K562 (cell line): ENCODE measurements around the gene ITGB3BP. TPM values are rescaled to one million over a fixed set of nuclear protein-coding genes. Genes with fewer than 3 reads are reported as not detected.

ENCODE experiments used
- ADNP ChIP-seq: fragments of 200-800 bp; sonication (Bioruptor generic); IDR thresholded peaks from 2 replicates; pipeline ENCODE4 v1.6.1; 2016; ENCODE audit warnings: missing genetic modification characterization, missing compliant biosample characterization
- ARNT ChIP-seq, 2 experiments: fragments of 450-650 bp; IDR thresholded peaks; 2 replicates each; pipeline ENCODE4 v1.6.1; 2016; ENCODE audit warnings: mild to moderate bottlenecking in 1 of 2
- CEBPZ ChIP-seq: fragments of 150-350 bp; IDR thresholded peaks from 2 replicates; pipeline ENCODE4 v1.6.1; 2014; ENCODE audit warnings: low read depth, mild to moderate bottlenecking, low read length, borderline replicate concordance
- CTBP1 ChIP-seq: fragments of 450-650 bp; IDR thresholded peaks from 2 replicates; pipeline ENCODE4 v1.6.1; 2016; ENCODE audit warnings: borderline replicate concordance
- HDGF ChIP-seq: fragments of 450-650 bp; IDR thresholded peaks from 2 replicates; pipeline ENCODE4 v1.6.1; 2016
- HNRNPH1 ChIP-seq: fragments of 200-400 bp; formaldehyde crosslinking; optimal IDR thresholded peaks from 2 replicates; pipeline ENCODE3; 2017; ENCODE audit warnings: low read depth, mild to moderate bottlenecking, low read length, moderate library complexity
- HNRNPK ChIP-seq: fragments of 200-400 bp; formaldehyde crosslinking; IDR thresholded peaks from one replicate; pipeline ENCODE4 v1.6.1; 2018; ENCODE audit warnings: mild to moderate bottlenecking, low read depth, low read length; ENCODE audit not compliant: poor library complexity, severe bottlenecking
- MTA1 ChIP-seq: fragments of 450-650 bp; IDR thresholded peaks from 2 replicates; pipeline ENCODE4 v1.6.1; 2017; ENCODE audit warnings: borderline replicate concordance
- MYC ChIP-seq, 2 experiments: fragments of 250-450 bp in 1 of 2; sonication (Bioruptor Pico) in 1 of 2; IDR thresholded peaks; 2 replicates each; pipeline versions ENCODE4 v1.5.1 to v1.6.1; 2012 to 2021; ENCODE audit warnings: low read depth in 2 of 2, borderline replicate concordance in 1 of 2, improper control_type of control experiment in 1 of 2, low read length in 1 of 2, mild to moderate bottlenecking in 1 of 2, moderate library complexity in 1 of 2
- NEUROD1 ChIP-seq: fragments of 150-350 bp; IDR thresholded peaks from 2 replicates; pipeline ENCODE4 v1.6.1; 2014; ENCODE audit warnings: borderline replicate concordance, low read length, low read depth; ENCODE audit not compliant: partially characterized antibody
- POLR2B ChIP-seq: fragments of 450-650 bp; IDR thresholded peaks from 2 replicates; pipeline ENCODE4 v1.6.1; 2018; ENCODE audit warnings: low read depth; ENCODE audit not compliant: partially characterized antibody
- SIRT6 ChIP-seq: IDR thresholded peaks from one replicate; pipeline ENCODE4 v1.6.1; 2012; ENCODE audit warnings: low read depth, mild to moderate bottlenecking, control low read depth, inconsistent platforms, low read length, moderate library complexity
- TCF3 ChIP-seq: sonication (generic); formaldehyde crosslinking; IDR thresholded peaks from 2 replicates; pipeline ENCODE4 v1.4.0; 2020; ENCODE audit warnings: mild to moderate bottlenecking, missing genetic modification reagents
- TEAD4 ChIP-seq, 2 experiments: sonication (generic) in 1 of 2; formaldehyde crosslinking in 1 of 2; IDR thresholded peaks; 2 replicates each; pipeline versions ENCODE4 v1.6.1 to v1.8.0; 2012 to 2022; ENCODE audit warnings: borderline replicate concordance in 1 of 2, inconsistent platforms in 1 of 2, low read length in 1 of 2, mild to moderate bottlenecking in 1 of 2, missing genetic modification reagents in 1 of 2
- ZNF143 ChIP-seq: sonication (generic); formaldehyde crosslinking; IDR thresholded peaks from 2 replicates; pipeline ENCODE4 v1.9.0; 2022; ENCODE audit warnings: mild to moderate bottlenecking, missing genetic modification reagents
- ZNF785 ChIP-seq: fragments of 250-450 bp; sonication (Bioruptor Pico); IDR thresholded peaks from 2 replicates; pipeline ENCODE4 v1.4.0; 2020; ENCODE audit warnings: mild to moderate bottlenecking
- ZSCAN32 ChIP-seq: fragments of 450-650 bp; formaldehyde crosslinking; IDR thresholded peaks from 2 replicates; pipeline ENCODE4 v1.4.0; 2020; ENCODE audit warnings: mild to moderate bottlenecking, moderate library complexity
- polyA plus RNA-seq, 8 experiments: library from polyadenylated mRNA; depleted of rRNA in 4 of 8; stranded (reverse) in 5 of 8; unstranded in 3 of 8; fragments of >200 nt; fragmentation: Nextera tagmentation in 2 of 8; fragmentation: Illumina TruSeq in 1 of 8; extraction: Ambion mirVana in 2 of 8; extraction: Trizol in 1 of 8; gene quantifications; 2 replicates each; pipeline versions ENCODE4 v1.2.1 to v1.2.3, GENCODE V29; 2011 to 2014; ENCODE audit warnings: inconsistent platforms in 1 of 8, missing spikeins in 1 of 8
- total RNA-seq, 7 experiments: library from RNA; depleted of rRNA in 6 of 7; stranded (reverse); fragments of >200 nt in 6 of 7; fragmentation: Illumina TruSeq in 2 of 7; extraction: Trizol in 2 of 7; gene quantifications; 2 replicates each; pipeline versions ENCODE4 v1.2.1 to v1.2.3, GENCODE V29; 2011 to 2021; ENCODE audit warnings: low replicate concordance in 1 of 7
- TF ChIP-seq, protein P1 (sequence below): fragments of 250-450 bp; sonication (Bioruptor Pico); IDR thresholded peaks from 2 replicates; pipeline ENCODE4 v1.4.0; 2020

Gene ITGB3BP
- total and polyA plus RNA-seq, 9 of the 15 experiments (the other 6 are each of a cell fraction or from before 2014, with no cell fraction given), result 62.8 to 151 (median 110) TPM

DNA sequence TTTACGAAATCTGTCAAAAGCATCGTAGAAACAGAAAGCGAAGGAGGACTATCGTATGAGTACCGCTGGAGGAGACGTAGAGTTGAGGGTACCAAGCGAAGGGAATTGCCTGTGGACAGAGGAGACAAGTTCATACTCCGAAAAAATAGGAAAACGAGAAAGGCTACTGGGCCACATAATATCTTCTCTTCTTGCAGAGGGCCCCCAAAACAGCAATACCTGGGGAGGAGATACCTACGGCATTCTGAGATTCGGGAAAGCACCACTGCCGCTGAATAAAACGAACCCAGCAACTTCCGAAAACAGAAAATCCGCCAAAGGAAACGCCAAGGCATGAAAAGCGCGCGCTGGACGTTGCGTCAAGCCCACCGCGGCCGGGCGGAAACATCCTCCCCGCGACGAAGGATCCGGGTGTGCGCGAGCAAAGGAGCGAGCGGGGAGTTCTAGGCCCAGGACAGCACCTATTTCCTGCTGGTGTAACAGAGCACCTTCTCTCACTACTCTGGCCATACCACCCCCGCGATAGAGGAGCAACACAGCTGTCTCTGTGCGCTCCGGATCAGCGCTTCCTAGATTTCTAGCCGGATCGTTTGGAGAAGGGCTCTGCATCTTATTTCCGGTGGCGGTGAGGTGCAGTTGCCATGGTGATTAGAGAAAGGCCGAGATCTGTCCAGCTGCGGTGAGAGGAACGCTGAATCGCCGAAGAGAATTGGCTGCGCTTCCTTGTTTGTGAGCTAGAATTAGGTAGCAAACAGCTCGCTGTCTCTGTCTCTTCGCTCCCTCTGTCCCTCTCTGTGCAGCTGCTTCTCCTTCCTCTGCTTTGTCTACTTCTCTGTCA lies at the start of gene ITGB3BP, which contains the start of gene EFCAB7 (continued):
- no peak for TF ChIP-seq CEBPZ
- TF ChIP-seq, protein P1, sequence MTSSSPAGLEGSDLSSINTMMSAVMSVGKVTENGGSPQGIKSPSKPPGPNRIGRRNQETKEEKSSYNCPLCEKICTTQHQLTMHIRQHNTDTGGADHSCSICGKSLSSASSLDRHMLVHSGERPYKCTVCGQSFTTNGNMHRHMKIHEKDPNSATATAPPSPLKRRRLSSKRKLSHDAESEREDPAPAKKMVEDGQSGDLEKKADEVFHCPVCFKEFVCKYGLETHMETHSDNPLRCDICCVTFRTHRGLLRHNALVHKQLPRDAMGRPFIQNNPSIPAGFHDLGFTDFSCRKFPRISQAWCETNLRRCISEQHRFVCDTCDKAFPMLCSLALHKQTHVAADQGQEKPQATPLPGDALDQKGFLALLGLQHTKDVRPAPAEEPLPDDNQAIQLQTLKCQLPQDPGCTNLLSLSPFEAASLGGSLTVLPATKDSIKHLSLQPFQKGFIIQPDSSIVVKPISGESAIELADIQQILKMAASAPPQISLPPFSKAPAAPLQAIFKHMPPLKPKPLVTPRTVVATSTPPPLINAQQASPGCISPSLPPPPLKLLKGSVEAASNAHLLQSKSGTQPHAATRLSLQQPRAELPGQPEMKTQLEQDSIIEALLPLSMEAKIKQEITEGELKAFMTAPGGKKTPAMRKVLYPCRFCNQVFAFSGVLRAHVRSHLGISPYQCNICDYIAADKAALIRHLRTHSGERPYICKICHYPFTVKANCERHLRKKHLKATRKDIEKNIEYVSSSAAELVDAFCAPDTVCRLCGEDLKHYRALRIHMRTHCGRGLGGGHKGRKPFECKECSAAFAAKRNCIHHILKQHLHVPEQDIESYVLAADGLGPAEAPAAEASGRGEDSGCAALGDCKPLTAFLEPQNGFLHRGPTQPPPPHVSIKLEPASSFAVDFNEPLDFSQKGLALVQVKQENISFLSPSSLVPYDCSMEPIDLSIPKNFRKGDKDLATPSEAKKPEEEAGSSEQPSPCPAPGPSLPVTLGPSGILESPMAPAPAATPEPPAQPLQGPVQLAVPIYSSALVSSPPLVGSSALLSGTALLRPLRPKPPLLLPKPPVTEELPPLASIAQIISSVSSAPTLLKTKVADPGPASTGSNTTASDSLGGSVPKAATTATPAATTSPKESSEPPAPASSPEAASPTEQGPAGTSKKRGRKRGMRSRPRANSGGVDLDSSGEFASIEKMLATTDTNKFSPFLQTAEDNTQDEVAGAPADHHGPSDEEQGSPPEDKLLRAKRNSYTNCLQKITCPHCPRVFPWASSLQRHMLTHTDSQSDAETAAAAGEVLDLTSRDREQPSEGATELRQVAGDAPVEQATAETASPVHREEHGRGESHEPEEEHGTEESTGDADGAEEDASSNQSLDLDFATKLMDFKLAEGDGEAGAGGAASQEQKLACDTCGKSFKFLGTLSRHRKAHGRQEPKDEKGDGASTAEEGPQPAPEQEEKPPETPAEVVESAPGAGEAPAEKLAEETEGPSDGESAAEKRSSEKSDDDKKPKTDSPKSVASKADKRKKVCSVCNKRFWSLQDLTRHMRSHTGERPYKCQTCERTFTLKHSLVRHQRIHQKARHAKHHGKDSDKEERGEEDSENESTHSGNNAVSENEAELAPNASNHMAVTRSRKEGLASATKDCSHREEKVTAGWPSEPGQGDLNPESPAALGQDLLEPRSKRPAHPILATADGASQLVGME (CRISPR knock-in tag), result peak; percentile 100
- TF ChIP-seq HNRNPK, result no peak
- peak; percentile 86 for TF ChIP-seq NEUROD1
- TF ChIP-seq CTBP1, result peak; percentile 99
- TF ChIP-seq TCF3 (CRISPR knock-in tag), result peak; percentile 11; the same call in 1 of the 2 replicates
- no peak for TF ChIP-seq HDGF
- peak; percentile 33; the same call in 1 of the 2 replicates for TF ChIP-seq ZNF143 (CRISPR knock-in tag)
- TF ChIP-seq ZNF785 (CRISPR knock-in tag), result no peak
- TF ChIP-seq HNRNPH1, result no peak
- TF ChIP-seq SIRT6, result no peak
- peak; percentile 80 for TF ChIP-seq POLR2B
- peak; percentile 88 to 98 for TF ChIP-seq ARNT (IDR thresholded peaks at IDR 0.05)
- TF ChIP-seq MTA1, result peak; percentile 75
- TF ChIP-seq ZSCAN32 (CRISPR knock-in tag), result no peak
- peak; percentile 84 for TF ChIP-seq MYC (IDR thresholded peaks at IDR 0.05; ENCODE audit: low read depth, low read length)
- peak; percentile 94 for TF ChIP-seq MYC (CRISPR knock-in tag; IDR thresholded peaks at IDR 0.05; ENCODE audit: borderline replicate concordance, low read depth)
- TF ChIP-seq ADNP (tag), result no peak
- no peak for TF ChIP-seq TEAD4 (IDR thresholded peaks at IDR 0.05; ENCODE audit: low read length)
- no peak for TF ChIP-seq TEAD4 (CRISPR knock-in tag; IDR thresholded peaks at IDR 0.05; ENCODE audit: borderline replicate concordance)
